HG02943 (cell line): Measurements from ENCODE around the gene RPS6KA2.

Experiments
- ATAC-seq: cut with Tn5 transposase; IDR thresholded peaks from one replicate; pipeline ENCODE4 v1.9.1; 2021; ENCODE audit warnings: mild to moderate bottlenecking, low read depth, moderate library complexity; ENCODE audit not compliant: unreplicated experiment

Gene RPS6KA2

DNA sequence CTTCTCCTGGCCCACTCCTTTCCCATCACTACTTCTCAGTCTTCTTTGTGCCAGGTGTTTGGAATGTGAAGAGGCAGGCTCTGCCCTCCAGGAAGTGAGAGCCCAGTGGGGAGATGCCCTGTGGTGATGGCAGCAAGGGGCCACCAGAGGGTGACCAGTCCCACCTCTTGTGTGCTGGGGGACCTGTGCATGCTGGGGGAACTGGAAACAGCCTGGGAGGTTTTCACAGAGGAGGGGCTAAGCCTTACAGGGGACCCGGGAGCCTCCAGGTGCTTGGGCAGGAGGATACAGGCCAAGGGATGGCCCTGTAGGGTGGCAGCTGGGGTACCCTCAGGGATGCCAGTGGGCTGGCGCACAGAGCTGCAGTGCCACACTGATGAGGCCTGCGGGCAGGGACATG lies 112.9 kb downstream of the RPS6KA2 start:
- no peak for ATAC-seq

DNA sequence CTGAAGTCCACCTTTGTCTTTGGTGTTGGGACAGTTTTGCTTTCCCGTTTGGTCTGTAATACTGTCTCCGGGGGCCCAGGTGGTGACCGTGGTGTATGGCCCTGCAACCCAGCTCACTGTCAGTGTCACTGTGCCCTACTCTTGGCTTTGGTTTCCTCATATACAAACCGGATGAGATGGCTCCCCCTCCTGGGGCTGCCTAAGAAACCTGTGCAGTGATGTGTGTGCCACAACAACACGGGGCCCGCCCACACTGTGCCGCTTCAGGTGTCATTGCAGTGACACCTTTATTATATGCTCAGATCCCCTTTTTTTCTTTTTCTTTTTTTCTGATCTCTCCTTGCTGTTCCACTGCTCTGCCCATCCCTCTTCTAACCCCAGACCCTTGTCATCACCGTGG lies 114.5 kb downstream of the RPS6KA2 start:
- ATAC-seq = no peak

DNA sequence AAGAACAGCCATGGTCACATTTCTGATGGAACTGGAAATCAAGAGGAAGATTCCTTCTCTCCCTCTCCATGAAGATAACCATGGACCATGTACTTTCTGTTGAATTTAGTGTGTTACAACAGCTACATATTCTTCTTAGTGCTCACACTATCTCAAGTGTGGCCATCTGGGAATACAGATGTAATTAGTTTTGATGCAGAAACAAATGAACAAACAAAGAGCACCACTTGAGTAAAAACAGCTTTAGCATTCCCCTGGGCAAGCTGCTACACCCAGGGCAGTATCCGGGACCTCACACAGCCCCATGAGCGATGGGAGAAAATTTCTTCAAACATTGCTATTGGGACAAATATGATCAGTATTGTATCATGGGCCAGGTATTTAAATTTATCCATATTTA lies 115.7 kb downstream of the RPS6KA2 start:
- ATAC-seq = no peak

DNA sequence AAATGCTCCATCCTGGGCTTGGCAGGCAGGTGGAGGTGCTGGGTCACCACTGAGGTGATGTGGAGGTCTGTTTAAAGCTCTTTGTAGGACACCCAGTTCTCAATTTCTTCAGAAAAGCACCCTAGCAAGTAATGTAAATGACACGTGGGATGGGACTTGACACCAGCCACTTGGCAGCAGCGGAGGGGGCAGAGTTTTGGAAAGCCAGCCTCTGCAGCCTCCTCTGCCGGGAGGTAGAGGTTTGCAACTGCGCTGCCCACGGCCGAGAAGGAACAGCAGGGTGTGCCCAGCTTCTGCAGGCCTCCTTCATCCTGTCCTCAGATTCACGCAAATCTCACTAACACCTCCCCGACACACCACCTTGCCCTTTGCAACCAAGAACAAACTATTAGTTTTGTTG lies 117.9 kb downstream of the RPS6KA2 start:
- no peak for ATAC-seq

DNA sequence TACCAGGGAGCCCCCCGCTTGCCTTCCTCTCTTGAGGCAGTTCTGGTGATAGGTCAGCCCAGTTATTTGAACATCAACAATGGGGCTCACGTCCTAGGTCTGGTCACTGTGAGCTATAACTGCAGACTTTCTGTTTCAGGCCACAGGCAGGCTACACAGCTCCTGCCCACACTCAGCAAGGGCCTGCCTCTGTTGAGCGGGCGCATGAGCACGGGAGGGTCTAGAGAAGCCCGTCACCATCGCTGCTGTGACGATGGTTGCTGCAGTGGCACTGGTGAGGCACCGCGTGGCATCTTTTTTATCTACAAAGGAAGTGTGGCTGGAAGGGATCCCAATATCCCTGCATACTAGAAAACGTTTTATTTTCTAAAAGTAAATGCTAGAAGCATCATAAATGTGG lies 118.3 kb downstream of the RPS6KA2 start:
- ATAC-seq = no peak

DNA sequence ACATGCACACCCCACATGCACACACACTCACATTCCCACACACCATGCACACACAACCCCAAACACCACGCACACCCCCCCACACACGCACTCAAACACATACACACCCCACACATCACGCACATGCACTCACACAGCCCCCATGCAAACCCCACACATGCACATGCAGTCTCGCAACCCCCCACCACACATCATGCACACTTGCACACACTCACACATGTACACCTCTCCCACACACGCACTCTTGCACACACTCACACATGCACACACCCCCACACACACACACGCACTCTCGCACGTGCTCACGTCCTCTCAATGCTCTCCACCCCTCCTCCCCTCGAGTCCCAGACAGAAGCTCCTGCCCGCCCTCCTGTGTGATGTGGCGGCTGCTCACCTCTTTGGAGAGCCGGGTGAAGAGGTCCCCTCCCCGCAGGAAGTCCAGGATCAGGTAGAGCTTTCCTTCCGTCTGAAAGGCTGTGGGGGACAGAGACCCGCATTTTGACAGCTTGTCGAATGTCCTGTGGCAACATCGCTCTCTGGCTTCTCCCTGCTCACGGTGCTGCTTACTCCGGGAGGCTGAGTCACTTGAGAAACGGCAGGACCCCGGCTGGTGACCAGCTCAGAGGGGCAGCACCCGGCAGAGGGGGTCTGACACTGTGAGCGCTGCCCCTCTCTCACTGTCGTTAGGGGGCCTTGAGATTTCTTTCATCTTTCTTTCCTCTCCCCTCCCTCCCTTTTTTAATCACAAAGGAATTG lies 119.1 kb downstream of the RPS6KA2 start:
- no peak for ATAC-seq

DNA sequence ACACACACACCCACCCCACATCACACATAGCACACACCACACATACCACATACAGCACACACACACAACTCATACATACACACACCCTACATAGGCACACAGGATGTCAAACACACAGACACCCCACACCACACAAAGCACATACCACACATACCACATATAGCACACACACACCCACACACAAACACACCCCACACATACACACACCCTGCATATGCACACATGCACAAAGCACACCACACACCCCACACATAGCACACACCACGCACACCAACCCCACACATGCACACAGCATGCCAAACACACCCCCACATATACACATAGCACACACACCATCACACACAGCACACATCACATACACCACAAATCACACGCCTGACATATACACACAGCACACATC lies 119.7 kb downstream of the RPS6KA2 start:
- no peak for ATAC-seq

DNA sequence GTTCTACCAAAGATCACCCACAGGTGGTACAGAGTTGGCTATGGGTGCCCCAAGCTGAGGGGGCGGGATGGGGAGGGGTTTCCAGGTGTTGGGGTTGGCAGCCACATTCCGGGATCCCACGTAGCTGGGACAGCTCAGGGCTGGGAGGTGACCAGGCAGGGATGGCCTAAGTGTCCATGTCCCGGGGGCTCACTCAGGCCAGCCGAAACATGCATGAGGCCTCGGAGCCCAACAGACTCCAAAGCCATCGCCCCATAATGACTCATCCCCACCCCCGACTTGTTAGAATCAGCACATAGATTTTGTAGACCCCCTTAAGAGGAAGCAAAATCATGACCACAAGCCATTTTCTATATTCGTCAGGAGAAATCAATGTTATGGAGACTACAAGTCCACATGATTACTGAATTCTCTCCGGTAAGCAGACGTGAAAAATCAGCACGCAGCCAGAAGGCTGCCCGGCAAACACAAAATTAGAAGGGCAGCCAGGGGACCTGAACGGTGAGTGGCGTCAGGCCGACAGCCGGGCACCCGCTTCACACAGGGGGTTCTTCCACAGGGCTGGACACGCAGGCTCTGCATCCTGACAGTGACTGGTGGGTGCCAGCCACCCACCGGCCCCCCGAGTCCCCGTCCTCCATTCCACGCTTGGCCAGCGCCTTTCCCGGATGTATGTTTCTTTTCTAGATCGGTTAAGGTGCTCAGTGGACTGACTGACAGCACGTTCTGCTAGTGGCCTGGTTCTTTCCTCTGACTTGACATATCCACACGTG lies 121.7 kb downstream of the RPS6KA2 start:
- ATAC-seq = no peak

DNA sequence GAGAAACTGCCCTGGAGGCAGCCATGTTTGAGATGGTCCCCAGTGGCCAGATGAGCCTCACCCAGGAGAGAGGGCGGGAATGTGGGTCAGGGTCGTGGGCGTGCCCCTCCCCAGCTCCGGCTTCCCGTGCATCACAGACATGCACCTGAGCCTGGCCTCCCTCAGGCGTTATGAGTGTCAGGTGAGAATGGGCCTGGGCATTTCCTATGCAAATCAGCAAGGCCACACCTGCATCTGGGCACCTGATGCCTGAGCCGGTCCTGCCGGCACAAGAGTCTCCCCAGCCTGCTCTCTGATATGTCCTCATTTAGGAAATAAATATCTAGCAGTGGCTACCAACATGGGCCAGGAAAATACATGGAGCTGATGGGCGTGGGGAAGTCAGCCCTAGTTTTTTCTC lies 123.0 kb downstream of the RPS6KA2 start:
- no peak for ATAC-seq

DNA sequence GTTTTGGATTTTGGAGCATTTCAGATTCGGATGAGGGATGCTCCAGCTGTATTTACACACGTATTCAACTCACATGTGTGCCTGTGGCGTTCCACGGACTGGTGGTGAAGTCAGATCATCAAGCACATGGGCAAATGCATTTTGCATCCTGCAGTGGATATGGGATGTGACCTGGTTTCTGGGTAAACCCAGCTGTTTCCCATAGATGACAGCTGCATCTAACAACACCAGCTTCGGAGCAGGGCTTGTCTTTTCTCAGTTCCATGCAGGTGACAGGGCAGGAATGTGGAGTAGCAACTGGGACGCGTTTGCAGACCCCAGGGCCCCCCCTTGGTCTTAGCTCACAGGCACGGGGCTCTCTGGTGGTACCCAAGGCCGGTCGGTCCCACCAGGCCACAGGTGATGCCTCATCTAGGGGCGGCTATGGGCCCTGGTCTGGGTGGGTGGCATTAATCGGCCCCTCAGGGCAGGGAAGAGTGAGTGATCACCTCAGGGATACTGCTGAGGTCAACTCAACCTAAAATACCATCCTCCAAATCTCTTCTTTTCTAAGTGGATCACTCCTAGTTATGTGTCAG lies 123.8 kb downstream of the RPS6KA2 start:
- ATAC-seq = no peak

DNA sequence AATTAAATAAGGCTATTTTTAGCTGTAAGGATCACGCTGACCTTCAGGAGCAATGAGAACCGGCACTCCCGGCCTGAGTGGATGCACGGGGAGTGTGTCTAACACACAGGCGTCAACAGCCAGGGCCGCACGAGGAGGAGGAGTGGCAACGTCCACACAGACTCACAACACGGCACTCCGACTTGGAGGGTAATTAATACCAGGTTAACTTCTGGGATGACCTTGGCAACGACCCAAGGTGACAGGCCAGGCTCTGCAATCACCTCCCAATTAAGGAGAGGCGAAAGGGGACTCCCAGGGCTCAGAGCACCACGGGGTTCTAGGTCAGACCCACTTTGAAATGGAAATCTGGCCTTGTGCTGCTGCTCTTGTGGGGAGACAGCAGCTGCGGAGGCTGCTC lies 124.6 kb downstream of the RPS6KA2 start:
- no peak for ATAC-seq

DNA sequence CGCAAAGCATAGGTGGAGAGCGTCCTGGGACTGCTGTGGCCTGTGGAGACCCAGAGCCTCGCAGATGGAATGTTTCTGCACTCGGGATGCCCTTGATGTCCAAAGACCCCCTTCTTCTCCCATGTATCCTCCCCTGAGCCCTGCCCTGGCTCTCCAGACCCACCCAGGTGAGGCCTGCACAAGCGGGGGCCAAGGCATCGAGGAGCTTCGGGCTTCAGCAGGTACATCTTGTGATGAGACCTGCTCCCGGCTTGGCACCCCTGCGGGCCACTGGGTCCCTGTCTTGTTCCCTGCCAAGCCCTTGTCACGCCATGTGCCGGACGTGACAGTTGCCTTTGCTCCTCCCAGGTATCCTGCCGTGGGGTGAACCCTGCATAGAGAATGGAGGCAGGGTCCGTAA lies 125.8 kb downstream of the RPS6KA2 start:
- ATAC-seq = no peak

DNA sequence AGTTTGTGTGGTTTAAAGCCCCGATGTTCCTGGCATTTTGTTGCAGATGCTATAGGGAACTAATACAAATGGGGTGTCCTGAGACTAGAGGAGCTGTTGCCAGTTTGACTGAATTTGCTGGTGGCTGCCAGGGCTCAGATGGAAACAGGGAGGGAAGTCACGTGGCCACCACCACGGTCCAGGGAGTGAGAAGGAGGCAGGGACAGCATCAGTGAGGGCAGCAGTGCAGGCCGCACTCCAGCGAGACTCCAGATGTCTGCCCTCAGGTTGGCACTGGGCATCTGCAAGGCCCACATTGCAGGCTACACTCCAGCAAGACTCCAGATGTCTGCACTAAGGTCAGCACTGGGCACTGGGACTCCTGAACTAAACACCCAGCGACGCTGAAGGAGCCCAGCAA lies 126.8 kb downstream of the RPS6KA2 start:
- ATAC-seq = no peak

DNA sequence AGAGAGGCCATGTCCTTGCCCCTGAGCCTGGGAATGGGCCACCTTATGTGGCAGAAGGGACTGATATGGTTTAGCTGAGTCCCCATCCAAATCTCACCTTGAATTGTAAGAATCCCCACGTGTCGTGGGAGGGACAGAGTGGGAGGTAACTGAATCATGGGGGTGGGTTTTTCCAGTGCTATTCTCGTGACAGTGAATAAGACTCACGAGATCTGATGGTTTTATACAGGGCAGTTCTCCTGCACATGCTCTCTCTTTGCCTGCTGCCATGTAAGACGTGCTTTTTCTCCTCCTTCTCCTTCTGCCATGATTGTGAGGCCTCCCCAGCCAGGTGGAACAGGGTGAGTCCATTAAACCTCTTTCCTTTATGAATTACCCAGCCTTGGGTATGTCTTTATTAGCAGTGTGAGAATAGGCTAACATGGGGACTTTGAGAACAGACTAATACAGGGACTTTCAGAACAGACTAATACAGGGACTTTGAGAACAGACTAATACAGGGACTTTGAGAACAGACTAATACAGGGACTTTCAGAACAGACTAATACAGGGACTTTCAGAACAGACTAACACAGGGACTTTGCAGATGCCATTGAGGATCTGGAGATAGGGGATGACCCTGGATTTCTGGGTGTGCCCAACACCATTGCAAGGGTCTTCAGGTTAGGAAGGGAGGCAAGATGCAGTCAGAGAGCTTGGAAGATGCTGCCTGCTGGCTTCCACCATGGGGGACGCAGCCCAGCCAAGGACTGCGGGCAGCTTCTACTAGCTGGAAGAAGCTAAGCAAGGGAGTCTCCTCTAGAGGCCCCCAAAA lies 127.5 kb downstream of the RPS6KA2 start:
- ATAC-seq = no peak

DNA sequence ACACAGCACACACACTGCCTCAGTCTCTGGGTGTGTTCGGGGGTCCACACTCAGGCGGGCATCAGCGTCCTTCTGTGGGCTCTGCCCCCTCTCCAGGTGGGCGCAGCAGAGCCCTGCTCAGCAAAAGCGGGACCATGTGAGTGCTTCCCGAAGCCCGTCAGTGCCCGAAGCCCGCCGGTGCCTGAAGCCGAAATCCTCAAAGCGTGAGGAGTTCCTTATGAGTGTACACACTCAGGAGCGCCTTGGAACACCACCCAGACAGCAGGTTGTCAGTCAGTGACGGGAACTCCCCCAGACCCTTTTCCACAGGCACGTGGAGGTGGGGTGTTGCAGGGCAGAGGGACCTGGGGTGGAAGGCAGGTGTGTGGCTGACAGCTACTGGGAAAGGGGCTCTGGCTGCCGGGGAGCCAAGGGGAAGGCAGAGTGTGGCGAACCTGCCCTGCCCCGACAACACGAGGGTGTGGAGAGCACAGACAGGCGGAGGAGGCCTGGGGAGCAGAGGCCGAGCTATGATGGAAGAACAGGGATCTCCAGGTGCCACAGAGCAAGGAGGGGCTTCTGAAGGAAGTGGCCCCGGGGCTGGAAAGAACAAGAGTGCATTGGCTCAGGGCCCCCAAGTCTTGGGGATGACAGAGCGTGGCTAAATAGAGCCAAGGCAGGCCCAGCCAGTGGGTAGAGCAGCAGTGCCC lies 128.2 kb downstream of the RPS6KA2 start:
- ATAC-seq = no peak

DNA sequence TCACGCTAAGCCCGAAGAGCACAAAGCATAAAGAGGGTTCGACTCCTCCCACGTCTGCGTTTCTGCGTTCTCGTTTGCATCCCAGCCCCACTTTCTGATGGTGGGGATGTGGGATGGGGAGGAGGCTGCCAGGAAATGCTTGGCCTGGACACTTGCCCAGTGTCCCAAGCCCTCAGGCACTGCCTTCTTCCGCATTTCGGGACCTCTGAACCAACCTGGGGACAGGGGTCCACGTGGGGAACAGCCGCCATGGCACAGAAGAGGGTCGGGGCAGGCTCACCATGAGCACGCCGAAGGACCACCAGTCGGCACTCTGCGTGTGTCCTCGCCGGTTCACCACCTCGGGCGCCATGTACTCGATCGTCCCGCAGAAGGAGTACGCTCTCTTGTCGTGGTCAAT lies 128.8 kb downstream of the RPS6KA2 start:
- no peak for ATAC-seq

DNA sequence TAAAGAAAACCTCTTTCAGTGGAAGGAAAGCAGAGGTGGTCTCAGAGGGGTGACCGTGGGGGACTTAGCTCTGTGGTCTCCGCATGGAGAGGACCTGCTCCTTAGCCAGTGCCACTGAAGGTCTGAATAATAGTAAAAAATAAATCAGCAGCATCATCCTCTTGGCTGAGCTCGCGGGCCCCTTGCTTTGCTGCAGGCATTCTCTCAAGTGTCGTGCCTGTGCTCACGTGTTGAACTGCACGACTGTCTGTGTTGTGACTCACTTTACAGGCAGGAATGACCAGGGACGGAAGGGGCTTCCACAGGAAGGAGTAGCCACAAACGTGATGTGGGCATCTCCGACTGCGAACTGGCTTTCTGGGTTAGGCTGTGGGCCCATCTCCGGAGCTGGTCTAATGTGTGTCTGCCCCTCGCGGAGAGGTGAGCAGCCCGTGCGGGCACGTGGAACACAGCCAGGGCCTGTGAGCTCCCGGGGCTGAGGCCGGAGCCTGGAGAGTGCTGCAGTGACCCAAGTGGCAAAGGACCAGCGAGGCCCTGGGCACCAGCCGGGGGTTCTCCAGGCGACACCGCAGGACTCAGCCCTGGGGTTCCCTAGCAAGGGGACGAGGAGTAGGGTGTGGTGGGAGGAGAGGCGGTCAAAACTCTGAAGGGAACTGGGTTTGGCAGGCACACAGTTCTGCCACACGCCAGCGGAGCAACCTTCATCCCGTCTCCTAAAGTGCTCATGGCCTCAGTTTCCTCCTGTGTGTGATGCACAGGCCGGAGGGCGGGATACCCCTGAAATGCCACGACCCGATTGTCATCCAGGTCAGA lies 129.8 kb downstream of the RPS6KA2 start:
- no peak for ATAC-seq

DNA sequence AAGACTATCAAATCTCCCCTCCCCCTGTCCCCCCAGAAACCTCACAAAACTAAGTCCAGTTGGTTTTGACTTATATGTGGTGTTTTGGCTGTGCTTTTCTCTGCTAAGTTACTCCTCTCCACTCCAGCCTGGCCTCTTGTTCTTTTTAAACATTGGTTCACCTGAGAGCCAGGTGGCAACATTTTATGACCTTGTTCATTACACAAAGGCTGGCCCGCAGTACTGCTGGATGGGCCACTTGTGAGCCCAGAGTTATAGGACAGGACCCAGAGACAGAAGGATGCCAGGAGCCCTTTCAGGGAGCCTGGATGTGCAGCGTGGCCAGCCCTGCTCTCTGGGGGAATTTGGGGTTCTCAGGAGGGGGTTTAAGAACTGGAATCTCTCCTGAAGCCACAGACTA lies 130.6 kb downstream of the RPS6KA2 start:
- ATAC-seq = no peak

DNA sequence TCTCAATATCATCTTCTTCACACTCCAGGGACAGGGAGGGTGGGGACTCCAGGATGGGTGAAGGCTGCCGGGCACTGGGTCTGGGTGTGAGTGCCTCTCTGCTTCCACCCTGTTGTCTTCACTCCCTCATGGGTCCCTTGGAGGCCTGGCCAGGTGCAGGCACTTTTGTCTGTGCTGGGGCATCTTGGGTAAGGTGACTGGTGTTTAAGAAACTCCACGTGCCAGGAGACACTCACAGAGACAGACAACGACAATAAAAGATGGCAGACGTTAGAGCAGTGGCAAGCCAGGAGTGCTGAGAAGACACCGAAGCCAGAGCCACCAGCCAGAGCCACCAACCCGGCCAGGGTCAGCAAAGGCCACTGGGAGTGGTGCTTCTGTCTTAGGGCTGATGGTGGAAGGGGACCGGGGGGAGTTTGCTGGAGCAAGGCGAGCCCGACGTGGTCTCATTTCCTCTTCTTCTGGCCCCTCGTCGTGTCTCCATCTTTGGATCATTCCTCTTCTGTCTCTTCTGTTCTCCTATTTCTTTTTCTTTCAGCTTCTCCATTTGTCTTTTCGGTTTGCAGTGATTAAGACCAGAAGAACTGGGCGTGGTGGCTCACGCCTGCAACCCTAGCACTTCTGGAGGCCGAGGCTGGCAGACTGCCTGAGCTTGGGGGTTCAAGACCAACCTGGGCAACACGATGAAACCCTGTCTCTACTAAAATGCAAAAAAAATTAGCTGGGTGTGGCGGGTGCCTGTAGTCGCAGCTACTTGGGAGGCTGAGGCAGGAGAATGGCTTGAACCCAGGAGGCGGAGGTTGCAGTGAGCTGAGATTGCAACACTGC lies 131.3 kb downstream of the RPS6KA2 start:
- ATAC-seq = no peak
